SK-N-SH (cell line): Measurements from ENCODE around the gene MTHFD2L. TPM values are rescaled to one million over a fixed set of nuclear protein-coding genes. Genes with fewer than 3 reads are reported as not detected.

Experiments
- CTCF ChIA-PET: fragments of 300-600, 350-600 bp; formaldehyde crosslinking; extraction: SDS; loops from one replicate; lab custom pipeline; 2021; lab: Yijun Ruan, JAX
- POLR2A ChIA-PET: fragments of 350-600 bp; sonication (Branson Sonifier 250); formaldehyde crosslinking; extraction: SDS; loops from one replicate; lab custom pipeline; 2020; ENCODE audit warnings: antibody characterized with exemption, inconsistent platforms; lab: Yijun Ruan, JAX
- DNase-seq: peaks from one replicate; pipeline ENCODE4 v3.0.0; 2012
- H2AFZ ChIP-seq: fragments of 200-600 bp; sonication (generic); 2 replicates; pipeline ENCODE4 v1.8.1; 2016; ENCODE audit warnings: antibody characterized with exemption, mild to moderate bottlenecking, low read depth
- H3F3A ChIP-seq: fragments of 200-600 bp; sonication (generic); replicated peaks from 2 replicates; pipeline ENCODE3; 2016; ENCODE audit warnings: antibody characterized with exemption, mild to moderate bottlenecking; ENCODE audit not compliant: insufficient read depth
- H3K27ac ChIP-seq, 2 experiments: fragments of 200-500 bp in 1 of 2; fragments of 200-600 bp in 1 of 2; sonication (Bioruptor generic) in 1 of 2; sonication (generic), shearing (Covaris generic) in 1 of 2; 2 replicates each; pipeline versions ENCODE4 v1.5.1 to v1.6.1; 2014 to 2016; ENCODE audit warnings: low read depth in 2 of 2, inconsistent platforms in 1 of 2, low read length in 1 of 2, mild to moderate bottlenecking in 1 of 2, mixed read lengths in 1 of 2
- H3K27me3 ChIP-seq: fragments of 200-600 bp; sonication (generic), shearing (Covaris generic); 2 replicates; pipeline ENCODE4 v1.6.1; 2016; ENCODE audit warnings: mixed run types; ENCODE audit not compliant: insufficient read depth
- H3K36me3 ChIP-seq, 2 experiments: fragments of 200-500 bp in 1 of 2; fragments of 200-600 bp in 1 of 2; sonication (Bioruptor generic) in 1 of 2; sonication (generic) in 1 of 2; replicated peaks in 1 of 2; 2 replicates each; pipeline versions ENCODE3 to v1.5.1; 2014 to 2016; ENCODE audit warnings: low read length in 1 of 2, mild to moderate bottlenecking in 1 of 2; ENCODE audit not compliant: insufficient read depth in 2 of 2, control insufficient read depth in 1 of 2
- H3K4me1 ChIP-seq, 2 experiments: fragments of 200-500 bp in 1 of 2; fragments of 200-600 bp in 1 of 2; sonication (Bioruptor generic) in 1 of 2; sonication (generic), shearing (Covaris generic) in 1 of 2; 2 replicates each; pipeline versions ENCODE4 v1.5.1 to v1.6.1; 2014 to 2016; ENCODE audit warnings: low read depth in 1 of 2, low read length in 1 of 2, mixed run types in 1 of 2; ENCODE audit not compliant: insufficient read depth in 2 of 2, control insufficient read depth in 1 of 2
- H3K4me2 ChIP-seq: fragments of 200-600 bp; sonication (generic), shearing (Covaris generic); 2 replicates; pipeline ENCODE4 v1.6.1; 2017; ENCODE audit warnings: mixed run types
- H3K4me3 ChIP-seq, 2 experiments: fragments of 200-500 bp in 1 of 2; fragments of 200-600 bp in 1 of 2; sonication (Bioruptor generic) in 1 of 2; sonication (generic), shearing (Covaris generic) in 1 of 2; 2 replicates each; pipeline versions ENCODE4 v1.5.1 to v1.8.1; 2014 to 2016; ENCODE audit warnings: low read depth in 2 of 2, inconsistent platforms in 1 of 2, low read length in 1 of 2, mild to moderate bottlenecking in 1 of 2, mixed read lengths in 1 of 2, moderate library complexity in 1 of 2
- H3K79me2 ChIP-seq: fragments of 200-600 bp; sonication (generic); 2 replicates; pipeline ENCODE4 v1.8.1; 2017; ENCODE audit warnings: mild to moderate bottlenecking; ENCODE audit not compliant: insufficient read depth
- H3K9ac ChIP-seq: fragments of 200-600 bp; sonication (generic); 2 replicates; pipeline ENCODE4 v1.6.1; 2017; ENCODE audit warnings: mixed run types
- H3K9me2 ChIP-seq: fragments of 200-600 bp; sonication (generic); 2 replicates; pipeline ENCODE4 v1.6.1; 2017; ENCODE audit warnings: mixed run types
- H3K9me3 ChIP-seq: fragments of 200-600 bp; sonication (generic); 2 replicates; pipeline ENCODE4 v1.6.1; 2017; ENCODE audit warnings: mixed run types, mild to moderate bottlenecking, moderate library complexity
- H4K20me1 ChIP-seq: fragments of 200-600 bp; sonication (generic); 2 replicates; pipeline ENCODE4 v1.6.1; 2017; ENCODE audit warnings: mild to moderate bottlenecking, mixed run types; ENCODE audit not compliant: insufficient read depth
- CHD2 ChIP-seq: fragments of 150-350 bp; IDR thresholded peaks from 2 replicates; pipeline ENCODE4 v1.6.1; 2018; ENCODE audit warnings: low read length; ENCODE audit not compliant: partially characterized antibody
- EP300 ChIP-seq, 2 experiments: IDR thresholded peaks; 2 replicates each; pipeline versions ENCODE4 v1.4.0 to v1.6.1; 2012; ENCODE audit warnings: borderline replicate concordance in 1 of 2, low read depth in 1 of 2, low read length in 1 of 2
- FOSL2 ChIP-seq: IDR thresholded peaks from 2 replicates; pipeline ENCODE4 v1.4.0; 2012; ENCODE audit warnings: low read depth, mild to moderate bottlenecking, moderate library complexity, borderline replicate concordance
- GABPA ChIP-seq: IDR thresholded peaks from 2 replicates; pipeline ENCODE4 v1.4.0; 2012; ENCODE audit warnings: low read depth, mild to moderate bottlenecking
- JUND ChIP-seq: IDR thresholded peaks from 2 replicates; pipeline ENCODE4 v1.4.0; 2012
- MXI1 ChIP-seq: IDR thresholded peaks from 2 replicates; pipeline ENCODE4 v1.6.1; 2012; ENCODE audit warnings: mild to moderate bottlenecking, low read depth, low read length, improper control_type of control experiment
- NRF1 ChIP-seq: IDR thresholded peaks from 2 replicates; pipeline ENCODE4 v1.6.1; 2012; ENCODE audit warnings: low read depth, mild to moderate bottlenecking, low read length
- RCOR1 ChIP-seq: fragments of 150-350 bp; IDR thresholded peaks from 2 replicates; pipeline ENCODE4 v1.6.1; 2017; ENCODE audit warnings: antibody characterized with exemption, low read length
- WGBS: methylation state at CpG from one replicate; pipeline ENCODE4 v1.1.6; 2017; ENCODE audit warnings: low lambda C conversion rate; 5-methylcytosine and 5-hydroxymethylcytosine counted together
- polyA plus RNA-seq, 3 experiments: library from polyadenylated mRNA; depleted of rRNA; stranded (reverse); fragments of >200 nt; gene quantifications; 2 replicates each; pipeline ENCODE4 v1.2.3, GENCODE V29; 2012
- TF ChIP-seq, protein P1 (sequence below): IDR thresholded peaks from 2 replicates; pipeline ENCODE4 v1.4.0; 2012; ENCODE audit warnings: low read depth, borderline replicate concordance
- TF ChIP-seq, protein P2 (sequence below): IDR thresholded peaks from 2 replicates; pipeline ENCODE4; 2012
- TF ChIP-seq, protein P3 (sequence below): IDR thresholded peaks from 2 replicates; pipeline ENCODE4 v1.6.1; 2012; ENCODE audit warnings: mild to moderate bottlenecking, low read depth, low read length, moderate library complexity
- TF ChIP-seq, protein P4 (sequence below): IDR thresholded peaks from 2 replicates; pipeline ENCODE4 v1.4.0; 2012; ENCODE audit warnings: low read depth

Gene MTHFD2L
- polyA plus RNA-seq, 1 of the 3 experiments (the other 2 are of a cell fraction) = 4.8 TPM

DNA sequence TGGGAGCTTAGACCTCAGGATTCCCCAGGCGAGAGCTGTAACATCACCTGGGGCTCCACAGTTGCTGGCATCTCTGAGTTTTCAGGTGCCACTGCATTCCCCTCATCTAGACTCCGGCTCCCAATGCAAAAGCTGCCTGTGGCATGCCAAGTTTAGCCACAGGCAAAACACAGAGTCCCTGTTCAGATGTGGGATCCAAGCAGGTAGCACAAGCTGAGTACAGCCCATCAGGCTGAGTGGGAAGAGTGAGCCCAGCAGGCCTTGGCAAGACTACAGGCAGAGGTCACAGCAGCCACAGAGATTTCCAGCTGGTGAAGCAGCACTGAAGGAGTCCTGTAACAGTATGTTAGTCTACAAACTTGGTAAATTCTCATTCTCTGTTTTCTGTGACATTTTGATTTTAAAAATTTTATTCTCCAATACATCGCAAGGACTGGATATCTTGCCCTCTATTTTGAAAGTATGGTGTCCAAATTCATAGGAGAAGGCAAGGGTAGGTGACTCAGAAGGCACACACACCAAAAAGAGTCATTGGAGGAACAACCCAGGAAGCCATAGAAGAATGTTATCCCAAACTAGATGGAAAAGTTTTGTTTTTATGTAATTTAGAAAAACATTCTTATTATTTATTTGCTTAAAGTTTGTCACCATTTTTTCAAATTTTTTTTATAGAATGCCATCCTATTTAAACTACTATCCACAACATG is 45.4 kb upstream of the MTHFD2L start:
- H3K79me2 ChIP-seq = no peaks in the 10 kb centered on the region
- no peak overlapping the region for H3K9ac ChIP-seq
- no peaks in the 10 kb centered on the region for H3K27me3 ChIP-seq
- H4K20me1 ChIP-seq = no peaks in the 10 kb centered on the region
- H3K4me3 ChIP-seq = no peak overlapping the region
- CTCF ChIA-PET = interaction anchor here (3.9 kb wide), 1 partner anchor 23 kb away, joined by 13 read pairs; no protein-coding TSS in a partner anchor
- H3K9me3 ChIP-seq = no peaks in the 10 kb centered on the region
- H3K27ac ChIP-seq = peak overlapping the region in 1 of 2 experiments; percentile 99; a peak in 1 of 4 replicates
- no peaks in the 10 kb centered on the region for H3K9me2 ChIP-seq
- peaks cover 51% of the 10 kb centered on the region for H3F3A ChIP-seq
- no peak overlapping the region for H2AFZ ChIP-seq
- POLR2A ChIA-PET = no interaction called here
- no peaks in the 10 kb centered on the region for H3K36me3 ChIP-seq
- no peak for TF ChIP-seq FOSL2
- TF ChIP-seq, all 33 proteins: peak for 0
- H3K4me2 ChIP-seq = no peak overlapping the region
- no peak for DNase-seq
- H3K4me1 ChIP-seq = peaks cover 0 to 32% of the 10 kb centered on the region in 2 experiments; a peak in 2 of 4 replicates
- 62% methylated on average over 2 of the region's 3 CpGs for WGBS

DNA sequence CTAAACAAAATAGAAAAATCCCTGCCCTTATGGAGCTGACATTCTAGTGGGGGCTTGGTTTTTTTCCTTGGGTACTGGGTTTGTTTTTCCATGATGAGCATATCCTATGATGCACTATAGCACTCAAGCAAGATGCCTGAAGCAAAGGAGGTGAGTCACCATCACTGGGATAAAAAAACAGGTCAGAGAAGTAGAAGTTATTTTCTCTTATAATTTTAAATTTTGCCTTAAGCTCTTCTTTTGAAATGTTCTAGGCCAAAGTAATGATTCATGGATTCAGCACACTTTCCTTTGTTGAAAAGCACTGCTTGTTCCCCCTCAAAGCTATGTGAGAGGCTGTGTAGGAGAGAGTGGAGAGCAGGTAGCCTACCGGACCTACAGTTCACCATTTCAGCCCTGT is 43.7 kb upstream of the MTHFD2L start:
- ChIA-PET CTCF (interaction anchor here (0.7 to 3.9 kb wide), 2 partner anchors 21 to 462 kb away, joined by 3 to 13 read pairs; no protein-coding TSS in a partner anchor), POLR2A (no interaction called here)
- peak; percentile 49; the same call in 1 of the 2 replicates for TF ChIP-seq FOSL2
- TF ChIP-seq JUND = peak; percentile 22; the same call in 1 of the 2 replicates
- TF ChIP-seq NRF1 = no peak
- 0 out of 2 replicates have a peak overlapping the region, but pooled peaks have one; percentile 33 for H2AFZ ChIP-seq
- H3K9me2 ChIP-seq = no peaks in the 10 kb centered on the region
- no peaks in the 10 kb centered on the region for H3K79me2 ChIP-seq
- DNase-seq = no peak
- H3K36me3 ChIP-seq = no peaks in the 10 kb centered on the region
- no peaks in the 10 kb centered on the region for H3K9me3 ChIP-seq
- H3F3A ChIP-seq = peaks cover 37% of the 10 kb centered on the region
- H3K4me1 ChIP-seq = peaks cover 0 to 24% of the 10 kb centered on the region in 2 experiments; a peak in 2 of 4 replicates
- H3K4me2 ChIP-seq = peak overlapping the region; percentile 19; the same call in 1 of the 2 replicates
- no peaks in the 10 kb centered on the region for H3K27me3 ChIP-seq
- WGBS = 67% methylated on average over 1 of the region's 1 CpG
- H3K4me3 ChIP-seq = no peak overlapping the region
- no peaks in the 10 kb centered on the region for H4K20me1 ChIP-seq
- peak overlapping the region in 1 of 2 experiments; percentile 87; a peak in 2 of 4 replicates for H3K27ac ChIP-seq
- no peak overlapping the region for H3K9ac ChIP-seq

DNA sequence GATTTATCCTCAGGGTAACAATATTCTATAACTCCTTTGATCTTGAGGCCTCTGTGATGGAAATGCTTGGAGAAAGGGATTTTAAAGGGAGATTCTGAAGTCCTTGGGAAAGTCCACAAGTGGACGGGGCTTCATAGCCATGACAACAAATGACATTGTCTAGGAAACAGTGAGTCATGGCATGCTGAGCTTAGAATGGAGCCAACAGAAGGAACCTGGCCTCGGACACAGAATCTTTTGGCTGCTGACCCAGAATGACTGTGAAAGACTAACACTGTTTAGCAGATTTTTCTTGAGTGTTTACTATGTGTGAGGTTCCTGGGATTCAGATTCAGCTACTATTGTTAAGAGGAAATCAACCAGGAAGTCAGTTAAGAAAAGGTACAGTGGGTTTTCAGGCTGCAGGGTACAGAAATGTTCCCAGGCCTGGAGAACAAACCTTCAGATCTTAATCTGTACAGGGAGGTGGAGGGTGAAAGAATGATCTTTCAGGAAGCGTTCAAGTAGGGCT is 40.8 kb upstream of the MTHFD2L start:
- Histone ChIP-seq H3K27ac (peak overlapping the region; percentile 53 to 97; a peak in 3 of 4 replicates), H3K9me3 (no peaks in the 10 kb centered on the region), H3K9me2 (no peaks in the 10 kb centered on the region), H3K36me3 (no peaks in the 10 kb centered on the region), H3K4me3 (no peak overlapping the region), H3K79me2 (no peaks in the 10 kb centered on the region), H3K9ac (peak overlapping the region; percentile 53; the same call in 1 of the 2 replicates), H4K20me1 (no peaks in the 10 kb centered on the region), H3F3A (peaks cover 17% of the 10 kb centered on the region), H3K27me3 (no peaks in the 10 kb centered on the region), H2AFZ (peak overlapping the region; percentile 71; the same call in 1 of the 2 replicates), H3K4me1 (peaks cover 0 to 22% of the 10 kb centered on the region in 2 experiments; a peak in 1 of 4 replicates), H3K4me2 (peak overlapping the region; percentile 53)
- DNase-seq = no peak
- 7% methylated on average over 3 of the region's 3 CpGs for WGBS
- ChIA-PET POLR2A (no interaction called here), CTCF (interaction anchor here (1.0 kb wide), 1 partner anchor 17 kb away, joined by 3 read pairs; no protein-coding TSS in a partner anchor)
- TF ChIP-seq GABPA (no peak), EP300 (IDR thresholded peaks at IDR 0.05; ENCODE audit: borderline replicate concordance in 1 of 2, low read depth in 1 of 2, low read length in 1 of 2) (peak in 1 of 2 experiments; percentile 23; a peak in 1 of 4 replicates), NRF1 (no peak), RCOR1 (no peak), CHD2 (no peak), MXI1 (no peak)
- TF ChIP-seq, protein P1, sequence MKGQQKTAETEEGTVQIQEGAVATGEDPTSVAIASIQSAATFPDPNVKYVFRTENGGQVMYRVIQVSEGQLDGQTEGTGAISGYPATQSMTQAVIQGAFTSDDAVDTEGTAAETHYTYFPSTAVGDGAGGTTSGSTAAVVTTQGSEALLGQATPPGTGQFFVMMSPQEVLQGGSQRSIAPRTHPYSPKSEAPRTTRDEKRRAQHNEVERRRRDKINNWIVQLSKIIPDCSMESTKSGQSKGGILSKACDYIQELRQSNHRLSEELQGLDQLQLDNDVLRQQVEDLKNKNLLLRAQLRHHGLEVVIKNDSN = no peak
- TF ChIP-seq, protein P2, sequence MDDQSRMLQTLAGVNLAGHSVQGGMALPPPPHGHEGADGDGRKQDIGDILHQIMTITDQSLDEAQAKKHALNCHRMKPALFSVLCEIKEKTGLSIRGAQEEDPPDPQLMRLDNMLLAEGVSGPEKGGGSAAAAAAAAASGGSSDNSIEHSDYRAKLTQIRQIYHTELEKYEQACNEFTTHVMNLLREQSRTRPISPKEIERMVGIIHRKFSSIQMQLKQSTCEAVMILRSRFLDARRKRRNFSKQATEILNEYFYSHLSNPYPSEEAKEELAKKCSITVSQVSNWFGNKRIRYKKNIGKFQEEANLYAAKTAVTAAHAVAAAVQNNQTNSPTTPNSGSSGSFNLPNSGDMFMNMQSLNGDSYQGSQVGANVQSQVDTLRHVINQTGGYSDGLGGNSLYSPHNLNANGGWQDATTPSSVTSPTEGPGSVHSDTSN = peak; percentile 10; the same call in 1 of the 2 replicates
- TF ChIP-seq, protein P3, sequence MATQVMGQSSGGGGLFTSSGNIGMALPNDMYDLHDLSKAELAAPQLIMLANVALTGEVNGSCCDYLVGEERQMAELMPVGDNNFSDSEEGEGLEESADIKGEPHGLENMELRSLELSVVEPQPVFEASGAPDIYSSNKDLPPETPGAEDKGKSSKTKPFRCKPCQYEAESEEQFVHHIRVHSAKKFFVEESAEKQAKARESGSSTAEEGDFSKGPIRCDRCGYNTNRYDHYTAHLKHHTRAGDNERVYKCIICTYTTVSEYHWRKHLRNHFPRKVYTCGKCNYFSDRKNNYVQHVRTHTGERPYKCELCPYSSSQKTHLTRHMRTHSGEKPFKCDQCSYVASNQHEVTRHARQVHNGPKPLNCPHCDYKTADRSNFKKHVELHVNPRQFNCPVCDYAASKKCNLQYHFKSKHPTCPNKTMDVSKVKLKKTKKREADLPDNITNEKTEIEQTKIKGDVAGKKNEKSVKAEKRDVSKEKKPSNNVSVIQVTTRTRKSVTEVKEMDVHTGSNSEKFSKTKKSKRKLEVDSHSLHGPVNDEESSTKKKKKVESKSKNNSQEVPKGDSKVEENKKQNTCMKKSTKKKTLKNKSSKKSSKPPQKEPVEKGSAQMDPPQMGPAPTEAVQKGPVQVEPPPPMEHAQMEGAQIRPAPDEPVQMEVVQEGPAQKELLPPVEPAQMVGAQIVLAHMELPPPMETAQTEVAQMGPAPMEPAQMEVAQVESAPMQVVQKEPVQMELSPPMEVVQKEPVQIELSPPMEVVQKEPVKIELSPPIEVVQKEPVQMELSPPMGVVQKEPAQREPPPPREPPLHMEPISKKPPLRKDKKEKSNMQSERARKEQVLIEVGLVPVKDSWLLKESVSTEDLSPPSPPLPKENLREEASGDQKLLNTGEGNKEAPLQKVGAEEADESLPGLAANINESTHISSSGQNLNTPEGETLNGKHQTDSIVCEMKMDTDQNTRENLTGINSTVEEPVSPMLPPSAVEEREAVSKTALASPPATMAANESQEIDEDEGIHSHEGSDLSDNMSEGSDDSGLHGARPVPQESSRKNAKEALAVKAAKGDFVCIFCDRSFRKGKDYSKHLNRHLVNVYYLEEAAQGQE = no peak
- TF ChIP-seq, protein P4, sequence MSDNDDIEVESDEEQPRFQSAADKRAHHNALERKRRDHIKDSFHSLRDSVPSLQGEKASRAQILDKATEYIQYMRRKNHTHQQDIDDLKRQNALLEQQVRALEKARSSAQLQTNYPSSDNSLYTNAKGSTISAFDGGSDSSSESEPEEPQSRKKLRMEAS = 0 out of 2 replicates have a peak, but pooled peaks have one; percentile 29
